ENCODE data around the gene CATSPERB.

DNA sequence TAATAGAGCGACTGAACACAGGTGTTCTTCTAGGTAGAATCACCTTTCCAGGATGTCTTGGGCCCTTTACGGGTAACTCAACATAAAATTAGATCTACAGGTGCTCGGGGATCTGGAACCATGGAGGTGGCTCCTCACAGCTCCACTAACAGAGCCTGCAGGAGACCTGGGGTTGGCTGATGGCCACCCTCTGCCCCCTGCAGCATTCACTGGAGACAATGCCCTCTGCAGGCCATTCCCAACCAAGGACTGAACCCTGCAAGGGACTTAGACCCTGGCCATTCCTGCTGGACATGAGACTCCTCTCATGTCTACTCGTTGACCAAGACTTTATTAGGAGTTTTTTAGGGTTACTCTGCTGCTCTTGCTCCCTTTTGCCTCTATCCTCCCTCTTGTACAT lies 163.3 kb downstream of the CATSPERB start:
- TF ChIP-seq, protein P1, sequence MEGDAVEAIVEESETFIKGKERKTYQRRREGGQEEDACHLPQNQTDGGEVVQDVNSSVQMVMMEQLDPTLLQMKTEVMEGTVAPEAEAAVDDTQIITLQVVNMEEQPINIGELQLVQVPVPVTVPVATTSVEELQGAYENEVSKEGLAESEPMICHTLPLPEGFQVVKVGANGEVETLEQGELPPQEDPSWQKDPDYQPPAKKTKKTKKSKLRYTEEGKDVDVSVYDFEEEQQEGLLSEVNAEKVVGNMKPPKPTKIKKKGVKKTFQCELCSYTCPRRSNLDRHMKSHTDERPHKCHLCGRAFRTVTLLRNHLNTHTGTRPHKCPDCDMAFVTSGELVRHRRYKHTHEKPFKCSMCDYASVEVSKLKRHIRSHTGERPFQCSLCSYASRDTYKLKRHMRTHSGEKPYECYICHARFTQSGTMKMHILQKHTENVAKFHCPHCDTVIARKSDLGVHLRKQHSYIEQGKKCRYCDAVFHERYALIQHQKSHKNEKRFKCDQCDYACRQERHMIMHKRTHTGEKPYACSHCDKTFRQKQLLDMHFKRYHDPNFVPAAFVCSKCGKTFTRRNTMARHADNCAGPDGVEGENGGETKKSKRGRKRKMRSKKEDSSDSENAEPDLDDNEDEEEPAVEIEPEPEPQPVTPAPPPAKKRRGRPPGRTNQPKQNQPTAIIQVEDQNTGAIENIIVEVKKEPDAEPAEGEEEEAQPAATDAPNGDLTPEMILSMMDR (IDR thresholded peaks at IDR 0.05), result peak in 2 of 6 experiments; percentile 9 to 16
- no peak for TF ChIP-seq POLR2A (IDR thresholded peaks at IDR 0.05)

Data from Peyer's patch (tissue), 4 donors.